Stimulated activated CD4-positive, alpha-beta T cell treated with anti-CD3 and anti-CD28 coated beads, Interleukin-4, amount 100 ng/mL, for 48 hours (primary cell): ENCODE results near the gene NFKBIE.
"Not testable (repeated sequence)": the region's sequence is repeated elsewhere in the genome, so short reads cannot be mapped to it uniquely, and the experiment has no call there.

ENCODE experiments used
- DNase-seq, 2 donors: peaks; one replicate each; pipeline ENCODE4 v3.0.0-alpha.2; 2020; ENCODE audit warnings: low read depth in 2 of 2

Gene NFKBIE

DNA sequence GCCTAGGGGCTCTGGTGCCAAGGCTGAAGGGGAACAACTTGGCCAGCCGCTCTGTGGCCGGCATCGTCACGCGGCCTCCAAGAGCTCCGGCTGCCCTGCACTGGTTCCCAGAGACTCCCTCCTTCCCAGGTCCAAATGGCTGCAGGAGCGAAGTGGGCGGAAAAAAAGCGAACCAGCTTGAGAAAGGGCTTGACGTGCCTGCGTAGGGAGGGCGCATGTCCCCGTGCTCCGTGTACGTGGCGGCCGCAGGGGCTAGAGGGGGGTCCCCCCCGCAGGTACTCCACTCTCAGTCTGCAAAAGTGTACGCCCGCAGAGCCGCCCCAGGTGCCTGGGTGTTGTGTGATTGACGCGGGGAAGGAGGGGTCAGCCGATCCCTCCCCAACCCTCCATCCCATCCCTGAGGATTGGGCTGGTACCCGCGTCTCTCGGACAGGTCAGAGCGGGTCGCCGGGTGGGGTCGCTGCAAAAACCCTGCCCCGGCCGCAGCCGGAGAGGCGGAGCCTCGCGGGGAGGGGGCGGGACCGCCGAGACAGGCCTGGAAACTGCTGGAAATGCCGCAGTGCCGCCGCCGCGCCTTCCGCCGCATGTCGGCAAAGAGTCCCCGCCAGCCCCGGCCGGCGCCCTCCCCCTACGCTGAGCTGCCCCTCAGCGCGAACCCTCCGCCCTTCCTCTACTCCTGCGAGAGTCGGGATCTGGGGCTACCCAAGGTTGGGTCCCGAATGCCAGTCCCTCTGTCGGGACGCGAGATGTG, 19.3 kb downstream of the NFKBIE start:
- DNase-seq: peak; percentile 79 to 84

DNA sequence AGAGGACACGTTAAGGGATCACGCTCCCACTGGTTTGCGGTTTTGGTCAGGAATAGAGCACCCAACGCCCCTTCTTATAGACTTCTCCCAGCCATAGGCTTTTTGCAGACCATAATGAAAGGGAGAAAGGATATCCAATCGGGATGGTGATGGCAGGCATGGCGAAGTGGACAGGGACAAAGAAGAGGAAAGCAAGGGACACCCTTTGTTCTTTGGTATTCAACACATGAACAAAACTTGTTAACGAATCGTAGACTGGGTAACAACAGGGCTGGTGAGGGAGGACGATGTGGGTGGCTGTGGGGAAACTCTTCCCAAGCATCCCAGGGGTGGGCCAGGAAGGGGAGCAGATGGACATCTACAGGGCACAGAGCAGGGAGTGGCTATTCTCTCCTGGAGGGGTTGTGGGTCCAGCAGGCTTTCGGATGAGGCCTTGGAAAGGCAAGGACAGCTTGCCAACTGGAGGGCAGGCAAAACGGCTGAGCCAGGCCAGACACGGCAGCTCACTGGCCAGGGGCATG, 19.9 kb downstream of the NFKBIE start:
- no peak for DNase-seq

DNA sequence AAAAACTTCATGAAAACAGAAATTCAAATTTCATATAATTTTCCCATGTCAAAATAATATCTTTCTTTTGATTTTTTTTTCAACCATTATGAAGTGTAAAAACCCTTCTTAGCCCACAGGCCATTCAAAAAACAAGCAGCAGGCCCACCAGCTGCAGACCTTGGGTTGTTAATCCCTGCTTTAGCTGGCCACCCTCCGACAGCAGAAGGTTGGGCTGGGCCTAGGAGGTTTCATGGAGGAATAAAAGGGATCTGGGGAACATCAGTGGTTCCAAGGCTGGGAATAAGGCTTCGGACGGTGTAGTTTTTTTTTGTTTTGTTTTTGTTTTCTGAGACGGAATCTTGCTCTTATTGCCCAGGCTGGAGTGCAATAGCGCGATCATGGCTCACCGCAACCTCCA, 22.0 kb downstream of the NFKBIE start:
- no peak for DNase-seq

DNA sequence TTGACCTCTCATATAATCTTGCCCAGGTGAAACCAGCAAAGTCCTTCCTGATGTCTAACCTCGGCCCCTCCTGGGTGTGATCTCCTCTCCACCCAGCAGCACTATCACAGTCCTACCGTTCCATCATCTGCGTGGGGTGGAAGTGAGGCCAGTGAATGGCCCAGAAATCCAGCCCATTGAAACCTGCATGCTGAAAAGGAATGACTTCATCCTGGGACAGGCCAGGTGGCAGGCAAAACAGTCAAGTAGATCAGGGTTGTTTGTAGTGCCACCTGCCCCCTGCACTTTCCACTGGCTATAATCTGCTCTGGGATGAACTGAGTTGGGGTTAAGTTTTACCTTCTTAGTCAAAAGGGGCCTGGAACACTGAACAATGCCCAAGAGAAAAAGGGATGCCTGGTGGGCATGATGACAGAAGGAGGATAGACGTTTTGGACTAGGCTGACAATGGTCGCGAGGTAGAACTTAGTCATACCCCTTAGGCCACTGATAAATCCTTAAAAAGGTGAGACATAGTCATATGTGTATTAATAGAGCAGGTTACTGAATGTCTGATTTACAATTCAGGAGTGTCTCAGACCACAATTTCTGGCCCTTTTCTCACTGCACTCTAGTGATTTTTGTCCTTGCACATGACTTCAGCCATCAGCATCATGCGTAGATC, 26.5 kb downstream of the NFKBIE start:
- no peak for DNase-seq

DNA sequence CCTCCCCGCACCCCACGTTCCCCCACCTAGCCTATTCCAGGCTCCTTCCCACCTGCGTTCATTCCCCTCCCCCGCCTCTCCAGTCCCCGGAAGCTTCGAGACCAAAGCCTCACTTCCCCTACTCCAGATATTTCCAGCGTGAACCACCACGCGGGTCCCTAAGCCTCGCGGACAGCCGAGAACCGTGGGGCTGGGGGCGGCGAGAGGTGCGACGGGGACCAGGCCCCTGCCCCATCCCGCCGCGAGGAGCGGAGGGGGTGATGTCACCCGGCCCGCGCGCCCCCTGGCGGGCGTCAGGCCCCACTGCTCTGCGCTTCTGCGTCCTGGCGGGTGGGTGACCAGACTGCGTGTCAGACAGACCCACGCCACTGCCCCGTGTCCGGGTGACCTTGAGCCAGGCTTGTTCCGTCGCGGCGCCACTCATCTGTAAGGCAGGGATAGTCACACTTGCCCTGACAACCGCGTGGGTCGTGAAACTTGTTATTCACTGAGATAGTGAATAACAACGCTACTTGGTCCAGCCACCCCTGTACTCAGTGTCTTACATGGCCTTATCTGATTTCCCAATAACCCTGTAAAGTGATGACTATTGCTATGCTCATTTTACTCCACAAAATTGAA, 27.4 kb downstream of the NFKBIE start:
- peak; percentile 68 to 77 for DNase-seq

DNA sequence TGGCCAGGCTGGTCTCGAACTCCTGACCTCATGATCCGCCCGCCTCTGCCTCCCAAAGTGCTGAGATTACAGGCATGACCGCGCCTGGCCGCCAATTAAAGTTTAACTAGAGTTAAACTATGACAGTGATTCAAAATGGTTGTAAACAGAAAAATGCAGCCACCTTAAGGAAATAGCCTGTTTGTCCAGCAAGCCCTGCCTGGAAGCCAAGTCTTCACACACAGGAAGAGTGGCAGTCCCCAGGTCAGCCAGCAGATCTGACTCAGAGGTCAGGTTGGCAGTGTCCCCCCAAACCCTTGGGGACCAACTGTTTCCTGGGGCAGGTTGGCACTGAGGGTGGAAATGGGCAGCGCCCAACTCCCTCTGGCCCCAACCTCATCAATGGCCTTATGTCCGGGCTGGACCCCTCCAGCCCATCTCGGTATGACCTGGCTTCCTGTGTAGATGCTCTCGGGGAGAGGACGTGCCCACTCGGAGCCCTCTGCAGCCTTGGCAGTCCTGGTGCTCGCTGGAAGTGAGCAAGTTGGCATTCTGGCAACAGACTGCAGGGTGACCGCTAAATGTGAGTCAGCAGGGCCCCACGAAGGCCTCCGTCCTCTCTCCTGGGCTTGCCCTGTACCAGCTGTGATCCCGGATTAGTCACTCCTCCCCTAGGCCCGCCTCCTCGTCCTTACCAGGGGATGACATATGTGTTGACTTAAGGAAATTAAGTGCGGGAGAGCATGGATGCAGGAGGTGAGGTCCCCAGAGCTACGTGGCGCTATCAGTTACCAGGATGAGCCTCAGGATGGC, 28.1 kb downstream of the NFKBIE start:
- peak; percentile 57 to 70 for DNase-seq

DNA sequence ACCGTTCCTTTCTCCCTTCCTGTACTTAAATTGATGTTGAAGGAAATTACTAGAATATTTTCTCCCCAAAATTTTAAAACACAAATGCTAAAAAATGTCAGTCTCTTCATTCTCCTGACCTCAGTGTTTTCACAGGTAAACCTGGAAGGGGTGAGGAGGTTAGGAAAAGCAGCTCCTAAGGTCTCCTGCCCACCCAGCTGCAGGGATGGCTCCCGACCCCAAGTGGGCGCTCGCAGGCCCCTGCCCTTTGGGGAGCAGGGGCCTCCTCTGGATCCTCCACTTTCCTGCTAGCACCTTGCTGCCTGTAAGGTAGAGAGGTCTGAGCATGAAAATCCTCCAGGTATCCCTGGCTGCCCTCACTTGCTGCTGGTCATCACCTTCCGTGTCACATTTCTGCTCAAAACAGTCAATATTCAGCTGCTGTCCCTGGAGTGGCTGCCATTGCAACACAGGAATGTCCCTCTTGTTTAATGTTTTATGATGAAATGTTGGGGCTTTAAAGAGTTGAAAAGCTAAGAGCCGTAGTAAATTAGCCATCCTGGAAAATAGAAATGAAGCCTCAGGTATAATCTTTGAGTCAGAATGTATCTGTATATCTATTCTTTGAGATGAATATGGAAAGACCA, 29.3 kb downstream of the NFKBIE start:
- DNase-seq: no peak

DNA sequence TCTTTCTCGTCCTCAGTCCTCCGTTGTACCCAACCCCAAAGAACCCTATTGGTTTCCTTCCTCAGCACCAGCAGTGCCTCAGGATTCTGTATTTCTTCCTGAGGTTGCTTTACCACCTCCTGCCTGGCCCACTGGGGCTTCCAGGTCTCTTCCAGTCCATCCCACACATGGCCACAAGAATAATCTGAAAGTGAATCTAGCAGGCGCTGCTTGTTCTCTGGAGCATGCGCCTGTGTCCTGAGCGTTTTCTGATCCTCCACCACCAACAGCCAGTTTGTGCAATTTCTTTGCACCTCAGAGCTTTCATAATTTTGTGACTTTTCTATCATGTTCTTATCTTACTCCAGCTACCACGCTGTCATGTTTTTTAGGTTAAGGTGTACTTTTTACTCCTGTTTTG, 30.1 kb downstream of the NFKBIE start:
- no peak for DNase-seq

DNA sequence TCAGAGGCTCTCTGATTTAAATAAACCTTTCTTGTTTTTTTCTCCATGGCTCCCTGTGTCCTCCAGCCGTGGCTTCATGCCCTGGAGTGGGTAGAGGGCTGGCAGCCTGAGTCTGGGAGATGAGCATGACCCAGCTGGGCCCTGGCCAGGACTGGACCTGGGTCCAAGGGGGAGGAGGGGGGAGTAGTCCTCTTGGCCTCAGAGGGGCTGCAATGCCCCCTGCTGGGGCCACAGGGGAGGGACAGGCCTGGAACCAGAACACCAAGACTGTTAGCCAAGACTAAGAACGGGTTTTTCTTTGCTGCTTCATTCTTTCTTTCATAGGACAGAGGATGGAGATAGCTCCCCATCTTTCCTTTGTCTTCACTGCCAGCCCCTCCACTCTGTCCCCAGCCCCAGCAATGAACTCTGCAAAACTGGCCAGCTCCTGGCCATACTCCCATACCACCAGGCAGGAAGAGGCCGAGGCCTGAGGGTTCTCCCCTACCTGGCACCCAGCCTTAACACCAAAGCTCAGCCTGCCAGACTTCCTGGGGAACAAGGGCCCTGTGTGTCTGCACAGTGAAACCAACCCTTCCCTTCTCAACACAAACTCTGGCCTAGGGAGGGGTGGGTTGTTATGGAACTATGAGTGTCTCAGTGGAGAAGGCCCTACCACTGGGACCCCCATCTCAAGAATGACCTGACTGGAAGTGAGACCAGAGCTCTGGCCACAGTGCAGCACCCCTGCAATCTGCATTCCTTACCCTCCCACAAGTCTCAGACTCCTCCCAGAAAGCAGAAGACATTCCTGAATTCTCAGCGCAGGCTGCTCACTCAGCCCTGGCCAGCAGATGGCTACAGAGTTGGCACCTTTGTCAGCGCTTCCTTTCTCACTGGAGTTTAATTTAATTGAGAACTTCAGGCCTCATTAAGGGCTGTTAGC, 31.0 kb downstream of the NFKBIE start:
- DNase-seq: no peak

DNA sequence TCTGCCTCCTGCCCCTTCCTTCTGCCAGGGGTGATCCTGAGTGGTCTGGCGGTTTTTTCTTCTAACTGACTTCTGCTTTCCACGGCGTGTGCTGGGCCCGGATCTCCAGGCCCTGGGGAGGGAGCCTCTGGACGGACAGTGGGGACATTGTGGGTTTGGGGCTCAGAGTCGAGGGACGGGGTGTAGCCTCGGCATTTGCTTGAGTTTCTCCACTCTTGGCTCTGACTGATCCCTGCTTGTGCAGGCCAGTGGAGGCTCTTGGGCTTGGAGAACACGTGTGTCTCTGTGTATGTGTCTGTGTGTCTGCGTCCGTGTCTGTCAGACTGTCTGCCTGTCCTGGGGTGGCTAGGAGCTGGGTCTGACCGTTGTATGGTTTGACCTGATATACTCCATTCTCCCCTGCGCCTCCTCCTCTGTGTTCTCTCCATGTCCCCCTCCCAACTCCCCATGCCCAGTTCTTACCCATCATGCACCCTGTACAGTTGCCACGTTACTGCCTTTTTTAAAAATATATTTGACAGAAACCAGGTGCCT, 31.7 kb downstream of the NFKBIE start:
- DNase-seq: no peak

DNA sequence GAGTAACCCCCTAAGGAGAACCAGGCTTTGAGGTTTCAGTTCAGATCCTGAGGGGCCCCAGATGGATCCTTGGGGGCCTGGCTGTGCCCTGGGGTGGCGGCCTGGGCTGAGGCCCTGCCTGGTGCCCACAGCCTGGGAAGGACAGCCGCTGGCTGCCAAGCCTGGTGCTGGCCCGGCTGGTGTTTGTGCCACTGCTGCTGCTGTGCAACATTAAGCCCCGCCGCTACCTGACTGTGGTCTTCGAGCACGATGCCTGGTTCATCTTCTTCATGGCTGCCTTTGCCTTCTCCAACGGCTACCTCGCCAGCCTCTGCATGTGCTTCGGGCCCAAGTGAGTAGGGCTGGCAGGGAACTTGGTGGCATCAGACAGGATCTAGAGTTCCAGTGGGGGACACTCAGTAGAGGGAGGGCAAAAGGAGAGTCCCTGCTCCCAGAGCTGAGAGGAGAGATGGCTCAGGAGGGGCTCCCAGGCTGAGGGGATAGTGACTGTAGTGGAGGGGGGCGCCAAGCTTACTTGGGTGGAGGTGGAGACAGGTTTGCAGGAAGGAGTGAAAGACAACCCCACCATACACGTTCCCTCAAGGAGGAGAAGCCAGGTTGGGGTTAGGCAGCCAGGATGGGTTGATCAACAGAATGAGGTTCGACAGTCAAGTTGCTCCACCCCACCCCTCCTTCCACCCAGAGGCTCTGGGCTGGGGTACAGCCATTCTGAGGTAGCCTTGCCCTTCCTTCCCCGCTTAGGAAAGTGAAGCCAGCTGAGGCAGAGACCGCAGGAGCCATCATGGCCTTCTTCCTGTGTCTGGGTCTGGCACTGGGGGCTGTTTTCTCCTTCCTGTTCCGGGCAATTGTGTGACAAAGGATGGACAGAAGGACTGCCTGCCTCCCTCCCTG, 32.4 kb downstream of the NFKBIE start:
- no peak for DNase-seq

DNA sequence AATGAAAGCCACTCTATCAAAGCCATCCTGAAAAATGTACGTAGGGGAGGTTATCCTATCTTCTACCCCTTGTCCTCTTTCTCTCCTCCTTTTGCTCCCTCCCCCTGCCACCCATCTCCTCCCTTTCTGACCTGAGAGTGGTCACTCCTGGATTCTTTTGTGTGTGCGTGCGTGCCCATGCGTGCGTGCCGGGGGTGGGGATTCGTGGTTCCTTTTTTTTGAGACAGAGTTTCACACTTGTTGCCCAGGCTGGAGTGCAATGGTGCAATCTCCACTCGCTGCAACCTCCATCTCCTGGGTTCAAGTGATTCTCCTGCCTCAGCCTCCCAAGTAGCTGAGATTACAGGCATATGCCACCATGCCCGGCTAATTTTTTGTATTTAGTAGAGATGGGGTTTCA, 33.9 kb downstream of the NFKBIE start:
- DNase-seq: not testable (repeated sequence)

DNA sequence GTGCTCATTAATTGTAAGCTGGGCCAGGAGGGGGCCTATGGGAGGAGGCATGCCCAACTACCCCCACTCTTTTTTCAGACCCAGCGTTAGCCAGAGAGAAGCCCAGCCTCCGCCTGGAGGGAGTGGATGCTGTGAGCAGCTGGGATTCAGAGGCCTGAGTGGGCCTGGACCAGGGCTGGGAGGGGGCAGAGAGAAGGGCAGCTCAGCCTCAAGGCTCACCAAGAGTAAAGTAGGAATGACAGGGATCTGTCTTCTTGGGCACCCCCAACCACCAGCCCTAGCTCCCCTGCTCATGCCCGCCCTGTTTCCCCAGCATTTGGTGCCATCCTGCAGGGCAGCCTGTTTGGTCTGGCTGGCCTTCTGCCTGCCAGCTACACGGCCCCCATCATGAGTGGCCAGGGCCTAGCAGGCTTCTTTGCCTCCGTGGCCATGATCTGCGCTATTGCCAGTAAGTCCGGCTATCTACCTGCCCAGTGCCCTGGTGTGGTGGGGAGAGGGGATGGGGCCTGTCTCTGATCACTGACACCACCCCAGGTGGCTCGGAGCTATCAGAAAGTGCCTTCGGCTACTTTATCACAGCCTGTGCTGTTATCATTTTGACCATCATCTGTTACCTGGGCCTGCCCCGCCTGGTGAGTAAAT, 35.2 kb downstream of the NFKBIE start:
- no peak for DNase-seq

DNA sequence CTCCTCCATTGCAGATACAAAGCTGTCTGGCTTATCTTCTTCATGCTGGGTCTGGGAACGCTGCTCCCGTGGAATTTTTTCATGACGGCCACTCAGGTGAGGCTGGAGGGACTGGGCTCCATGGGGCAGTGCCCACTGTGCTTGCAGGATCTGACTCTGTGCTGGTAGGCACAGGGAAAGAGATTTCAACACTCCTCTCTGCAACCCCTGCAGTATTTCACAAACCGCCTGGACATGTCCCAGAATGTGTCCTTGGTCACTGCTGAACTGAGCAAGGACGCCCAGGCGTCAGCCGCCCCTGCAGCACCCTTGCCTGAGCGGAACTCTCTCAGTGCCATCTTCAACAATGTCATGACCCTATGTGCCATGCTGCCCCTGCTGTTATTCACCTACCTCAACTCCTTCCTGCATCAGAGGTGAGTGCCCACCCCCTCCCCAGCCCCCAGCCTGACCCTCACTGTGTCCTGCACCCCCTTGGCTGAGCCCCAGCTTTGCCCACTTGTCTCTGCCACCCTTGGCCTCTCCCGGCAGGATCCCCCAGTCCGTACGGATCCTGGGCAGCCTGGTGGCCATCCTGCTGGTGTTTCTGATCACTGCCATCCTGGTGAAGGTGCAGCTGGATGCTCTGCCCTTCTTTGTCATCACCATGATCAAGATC, 35.8 kb downstream of the NFKBIE start:
- no peak for DNase-seq

DNA sequence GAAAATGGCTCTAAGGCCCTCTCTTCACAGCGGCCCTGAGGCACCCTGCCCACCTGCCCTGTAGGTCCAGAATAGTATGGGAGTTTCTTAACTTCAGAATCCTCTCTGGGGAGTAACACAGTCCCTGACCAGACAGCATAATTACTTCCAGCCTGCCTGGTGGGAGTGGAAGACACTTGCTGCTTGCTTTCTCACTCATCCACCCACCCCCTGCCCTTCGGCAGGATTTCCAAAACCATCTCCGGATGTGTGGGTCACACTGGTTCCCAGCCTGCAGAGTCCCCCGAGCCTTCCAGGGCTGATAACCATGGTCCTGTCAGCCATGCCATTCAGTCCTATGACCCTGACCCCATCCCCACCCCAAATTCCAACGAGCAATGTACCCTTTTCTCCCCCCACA, 36.5 kb downstream of the NFKBIE start:
- DNase-seq: no peak

DNA sequence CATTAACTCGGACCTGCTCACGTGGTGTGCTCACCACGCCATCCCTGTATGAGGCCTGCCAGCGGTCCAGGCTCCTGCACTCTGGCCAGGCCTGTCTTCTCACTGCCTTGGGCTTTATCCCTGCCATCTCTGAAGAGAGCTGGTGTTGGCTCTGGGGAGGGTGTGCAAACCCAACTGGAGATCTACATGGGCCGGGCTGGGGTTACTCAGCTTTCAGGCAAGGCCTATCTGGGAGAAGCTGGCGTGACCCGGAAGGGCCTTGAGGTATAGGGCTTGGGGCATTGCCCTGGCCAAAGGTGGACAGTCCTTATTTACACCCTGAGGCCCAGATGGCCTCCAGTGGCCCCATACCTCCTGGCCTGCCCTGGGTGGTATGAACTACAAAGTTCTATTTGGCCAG, 36.9 kb downstream of the NFKBIE start:
- DNase-seq: no peak

DNA sequence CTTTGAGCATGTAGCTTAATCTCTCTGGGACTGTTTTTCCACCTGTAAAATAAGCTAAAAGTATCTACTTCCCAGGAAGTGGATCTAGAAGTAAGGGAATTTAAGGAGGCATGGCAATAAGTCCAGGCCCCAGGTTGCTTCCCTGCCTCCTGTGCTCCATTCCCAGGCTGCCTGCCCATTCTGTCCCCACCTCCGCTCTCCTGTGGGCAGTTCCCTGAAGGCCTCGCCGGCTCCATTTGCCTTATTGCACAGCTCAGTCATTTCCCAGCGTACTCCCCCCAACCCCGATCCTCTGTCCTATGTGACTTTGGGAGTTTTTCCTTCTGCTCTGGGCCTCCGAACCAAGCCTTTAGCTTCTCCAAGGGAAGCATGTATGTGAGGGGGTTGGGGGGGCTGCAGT, 37.3 kb downstream of the NFKBIE start:
- no peak for DNase-seq

DNA sequence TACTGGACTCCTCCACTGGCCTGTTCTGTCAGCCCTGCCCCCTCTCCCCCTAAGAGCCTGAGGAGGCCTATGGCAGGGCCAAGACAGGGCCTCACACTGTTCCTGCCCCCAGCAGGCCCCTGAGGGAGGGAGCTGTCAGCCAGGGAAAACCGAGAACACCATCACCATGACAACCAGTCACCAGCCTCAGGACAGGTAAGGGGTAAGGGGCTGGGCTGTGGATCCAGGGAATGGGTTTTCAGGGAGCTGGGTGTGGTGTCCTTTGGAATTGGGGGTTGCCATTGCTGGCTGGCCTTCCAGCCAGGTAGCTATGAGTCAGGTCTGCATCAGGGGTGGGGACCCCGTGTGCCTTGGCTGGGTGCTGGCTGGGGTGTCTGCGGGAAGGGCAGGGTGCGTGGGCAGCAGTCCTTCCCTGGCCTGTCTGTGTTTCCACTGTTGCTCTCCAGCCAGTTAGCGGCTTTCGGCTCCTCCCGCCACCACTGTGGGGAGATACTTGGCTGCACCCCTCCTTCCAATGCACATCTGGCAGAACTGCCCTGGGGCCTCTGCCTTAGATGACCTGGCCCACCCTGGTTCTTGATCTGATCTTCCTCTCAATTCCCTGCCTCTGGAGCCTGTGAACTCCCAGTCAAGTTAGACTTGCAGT, 38.1 kb downstream of the NFKBIE start:
- no peak for DNase-seq
